ENCODE measurements around the gene CBLB. TPM values are rescaled to one million over a fixed set of nuclear protein-coding genes. Genes with fewer than 3 reads are reported as not detected.

Gene CBLB
- total RNA-seq, 2 donors from 2014 or later = 31.1 to 40.5 TPM

DNA sequence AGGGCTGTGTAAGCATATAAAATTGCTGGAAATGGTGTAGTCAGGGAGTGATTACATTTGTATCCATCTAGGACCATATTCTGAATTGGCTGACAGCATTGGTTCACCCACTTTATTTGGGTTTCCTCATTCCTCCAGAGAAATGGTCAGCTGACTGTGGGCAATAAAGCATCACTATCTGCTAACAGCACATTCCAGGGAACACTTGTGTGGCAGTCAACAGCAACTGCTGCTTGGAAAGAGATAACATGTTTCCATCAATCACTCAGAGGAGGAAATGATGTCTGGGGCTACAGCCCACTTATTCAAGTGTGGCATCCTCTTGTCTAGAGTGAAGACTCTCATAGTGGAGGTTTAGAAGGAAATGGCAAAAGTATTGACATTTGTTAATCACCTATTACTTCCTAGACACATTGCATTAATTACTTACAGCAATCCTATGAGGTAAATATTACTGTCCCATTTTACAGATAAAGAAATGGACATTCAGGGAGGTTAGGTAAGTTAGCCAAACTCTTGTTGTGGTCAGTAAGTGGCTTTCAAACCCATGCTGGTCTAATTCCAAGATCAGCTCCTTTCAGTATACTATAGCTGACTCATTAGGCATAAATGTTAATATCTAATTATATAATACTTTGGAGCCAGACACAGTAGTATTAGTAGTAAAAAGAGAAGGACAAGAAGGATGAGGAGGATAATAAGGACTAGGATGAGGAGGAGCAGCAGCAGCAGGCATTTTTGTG lies 254.4 kb downstream of the CBLB start:
- DNase-seq = no peak
- Histone ChIP-seq H3K4me1 (peaks cover 32% of the 10 kb centered on the region), H3K9me3 (no peaks in the 10 kb centered on the region), H3K36me3 (replicated peaks in 1 of 2; ENCODE audit: insufficient read depth in 1 of 2, low read depth in 2 of 2) (no peaks in the 10 kb centered on the region), H3K27me3 (no peaks in the 10 kb centered on the region), H3K27ac (no peak overlapping the region), H3K4me3 (no peak overlapping the region)
- no peak for ATAC-seq
- TF ChIP-seq POLR2A (IDR thresholded peaks at IDR 0.05) (no peak), CTCF (IDR thresholded peaks at IDR 0.05) (no peak)
- intact Hi-C loops (cut with DNase I) = no loop called here

- Histone ChIP-seq H3K9me3 (no peaks in the 10 kb centered on the region), H3K27me3 (no peaks in the 10 kb centered on the region), H3K27ac (peak overlapping the region in 2 of 4 donors; percentile 15 to 35), H3K4me1 (peaks cover 32% of the 10 kb centered on the region), H3K4me3 (no peak overlapping the region), H3K36me3 (replicated peaks in 1 of 2; ENCODE audit: insufficient read depth in 1 of 2, low read depth in 2 of 2) (no peaks in the 10 kb centered on the region)
- intact Hi-C loops (cut with DNase I) = no loop called here
- DNase-seq = no peak
- ATAC-seq = no peak
- TF ChIP-seq POLR2A (IDR thresholded peaks at IDR 0.05) (no peak), CTCF (IDR thresholded peaks at IDR 0.05) (no peak)
- 40 to 72% methylated on average over 2 of the region's 2 CpGs for WGBS, 2 donors
These were observed 255.7 kb downstream of the CBLB start for GRCh38 chr3:105613120-105613519.

- WGBS, 2 donors = 15 to 25% methylated on average over 5 of the region's 5 CpGs
- H3K27me3 ChIP-seq = no peaks in the 10 kb centered on the region
- DNase-seq (peak; percentile 38 to 79 (median 58)), ATAC-seq (peak; percentile 98)
- H3K36me3 ChIP-seq (replicated peaks in 1 of 2; ENCODE audit: insufficient read depth in 1 of 2, low read depth in 2 of 2) = no peaks in the 10 kb centered on the region
- H3K4me3 ChIP-seq = no peak overlapping the region
- intact Hi-C loops (cut with DNase I) = no loop called here
- peak overlapping the region in 3 of 4 donors; percentile 35 to 67 (median 53) for H3K27ac ChIP-seq
- peaks cover 32% of the 10 kb centered on the region for H3K4me1 ChIP-seq
- no peak for TF ChIP-seq POLR2A (IDR thresholded peaks at IDR 0.05)
- TF ChIP-seq CTCF (IDR thresholded peaks at IDR 0.05) = no peak
- no peaks in the 10 kb centered on the region for H3K9me3 ChIP-seq
These were observed 257.3 kb downstream of the CBLB start for GRCh38 chr3:105611304-105612192.

GRCh38 chr3:105610473-105610872 lies 258.3 kb downstream of the CBLB start:
- ATAC-seq (peak; percentile 41), DNase-seq (peak in 2 of 4 donors; percentile 17 to 44)
- Histone ChIP-seq H3K4me1 (peaks cover 32% of the 10 kb centered on the region), H3K36me3 (replicated peaks in 1 of 2; ENCODE audit: insufficient read depth in 1 of 2, low read depth in 2 of 2) (no peaks in the 10 kb centered on the region), H3K9me3 (no peaks in the 10 kb centered on the region), H3K4me3 (no peak overlapping the region), H3K27me3 (no peaks in the 10 kb centered on the region), H3K27ac (peak overlapping the region in 3 of 4 donors; percentile 35 to 67 (median 53))
- 40 to 55% methylated on average over 4 of the region's 4 CpGs for whole genome bisulfite sequencing, 2 donors
- TF ChIP-seq CTCF (IDR thresholded peaks at IDR 0.05) = no peak
- no peak for TF ChIP-seq POLR2A (IDR thresholded peaks at IDR 0.05)
- intact Hi-C loops (cut with DNase I) = no loop called here
